Lower leg skin (tissue), 3 donors: ENCODE results near the gene OR10A6.

Experiments used
- POLR2A ChIP-seq, 2 donors: fragments of 450-650 bp; IDR thresholded peaks; one replicate each; pipeline ENCODE4 v1.6.1; 2016 to 2017; ENCODE audit warnings: antibody characterized with exemption in 2 of 2, mild to moderate bottlenecking in 1 of 2, moderate library complexity in 1 of 2
- TF ChIP-seq, protein P1 (sequence below), 3 donors: fragments of 450-650 bp; IDR thresholded peaks; one replicate each; pipeline ENCODE4 v1.5.1; 2016; ENCODE audit warnings: antibody characterized with exemption in 3 of 3, mild to moderate bottlenecking in 3 of 3, moderate library complexity in 2 of 3

DNA sequence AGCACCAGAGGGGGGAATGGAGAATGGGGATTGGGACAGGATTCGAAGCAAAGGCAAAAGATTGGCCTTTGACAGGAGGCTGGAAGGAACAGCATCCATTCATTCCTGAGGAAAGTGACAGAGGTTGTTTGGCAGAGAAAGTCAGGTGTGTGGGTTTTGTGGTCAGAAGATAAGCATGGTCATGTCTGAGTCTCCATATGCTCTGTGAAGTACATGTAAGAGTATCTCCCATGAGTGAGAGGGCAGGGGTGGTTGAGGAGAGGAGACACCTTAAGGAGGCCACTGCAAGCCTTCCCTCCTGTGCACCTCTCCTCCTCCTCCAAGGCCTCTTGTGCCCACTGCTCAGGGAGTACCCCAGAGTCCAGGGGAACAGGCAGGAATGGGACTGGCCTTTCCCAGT is 36.0 kb upstream of the OR10A6 start:
- TF ChIP-seq, protein P1, sequence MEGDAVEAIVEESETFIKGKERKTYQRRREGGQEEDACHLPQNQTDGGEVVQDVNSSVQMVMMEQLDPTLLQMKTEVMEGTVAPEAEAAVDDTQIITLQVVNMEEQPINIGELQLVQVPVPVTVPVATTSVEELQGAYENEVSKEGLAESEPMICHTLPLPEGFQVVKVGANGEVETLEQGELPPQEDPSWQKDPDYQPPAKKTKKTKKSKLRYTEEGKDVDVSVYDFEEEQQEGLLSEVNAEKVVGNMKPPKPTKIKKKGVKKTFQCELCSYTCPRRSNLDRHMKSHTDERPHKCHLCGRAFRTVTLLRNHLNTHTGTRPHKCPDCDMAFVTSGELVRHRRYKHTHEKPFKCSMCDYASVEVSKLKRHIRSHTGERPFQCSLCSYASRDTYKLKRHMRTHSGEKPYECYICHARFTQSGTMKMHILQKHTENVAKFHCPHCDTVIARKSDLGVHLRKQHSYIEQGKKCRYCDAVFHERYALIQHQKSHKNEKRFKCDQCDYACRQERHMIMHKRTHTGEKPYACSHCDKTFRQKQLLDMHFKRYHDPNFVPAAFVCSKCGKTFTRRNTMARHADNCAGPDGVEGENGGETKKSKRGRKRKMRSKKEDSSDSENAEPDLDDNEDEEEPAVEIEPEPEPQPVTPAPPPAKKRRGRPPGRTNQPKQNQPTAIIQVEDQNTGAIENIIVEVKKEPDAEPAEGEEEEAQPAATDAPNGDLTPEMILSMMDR (IDR thresholded peaks at IDR 0.05): no peak
- TF ChIP-seq POLR2A (IDR thresholded peaks at IDR 0.05): no peak
